Measurements from ENCODE around the gene PRELID3B. TPM values are rescaled to one million over a fixed set of nuclear protein-coding genes. Genes with fewer than 3 reads are reported as not detected.
A peak's percentile ranks its signal among the peaks of the same experiment; 100 is the strongest.

The PRELID3B gene
- total and polyA plus RNA-seq, 2 of the 13 experiments (the other 11 are each of a cell fraction or from before 2014, with no cell fraction given), result 23.3 to 42.6 TPM

- TF ChIP-seq ZNF710 (CRISPR knock-in tag; IDR thresholded peaks at IDR 0.05; ENCODE audit: borderline replicate concordance) (peak; percentile 74; the same call in 1 of the 2 replicates), BRF2 (CRISPR knock-in tag; IDR thresholded peaks at IDR 0.05) (no peak), THRA (CRISPR knock-in tag; IDR thresholded peaks at IDR 0.05; ENCODE audit: borderline replicate concordance) (peak; percentile 86), HMGXB3 (CRISPR knock-in tag; IDR thresholded peaks at IDR 0.05; ENCODE audit: borderline replicate concordance) (peak; percentile 82; the same call in 1 of the 2 replicates), ARID5B (CRISPR knock-in tag; IDR thresholded peaks at IDR 0.05) (peak; percentile 90), ZNF784 (CRISPR knock-in tag; IDR thresholded peaks at IDR 0.05; ENCODE audit: borderline replicate concordance) (no peak), SP4 (CRISPR knock-in tag; IDR thresholded peaks at IDR 0.05) (peak; percentile 48; the same call in 1 of the 2 replicates), ZNF30 (CRISPR knock-in tag; IDR thresholded peaks at IDR 0.05) (no peak; the same call in 1 of the 2 replicates), SRF (IDR thresholded peaks at IDR 0.05; ENCODE audit: low read depth, low read length) (peak; percentile 5; the same call in 1 of the 2 replicates), ZNF792 (CRISPR knock-in tag; IDR thresholded peaks at IDR 0.05) (peak; percentile 93), NFIC (IDR thresholded peaks at IDR 0.05; ENCODE audit: low read length) (peak; percentile 83; the same call in 1 of the 2 replicates), AHR (CRISPR knock-in tag; IDR thresholded peaks at IDR 0.05) (peak; percentile 89; the same call in 1 of the 2 replicates), ZFP90 (CRISPR knock-in tag; IDR thresholded peaks at IDR 0.05; ENCODE audit: borderline replicate concordance) (peak; percentile 29; the same call in 1 of the 2 replicates)
Observed at GRCh38 chr20:59015812-59016711, 26.5 kb downstream of the PRELID3B start (continued).

Data from HepG2 (cell line).